ENCODE measurements around the gene POLR1C. TPM values are rescaled to one million over a fixed set of nuclear protein-coding genes. Genes with fewer than 3 reads are reported as not detected.

The POLR1C gene
- total and polyA plus RNA-seq, 4 donors = 10.8 to 24.3 (median 19.0) TPM

- Histone ChIP-seq H3K9ac (ENCODE audit: low read depth in 1 of 2, low read length in 2 of 2) (peak overlapping the region; percentile 92 to 97), H3K27ac (ENCODE audit: low read depth in 1 of 2, low read length in 2 of 2) (no peak overlapping the region), H3K36me3 (ENCODE audit: control insufficient read depth in 4 of 4, insufficient read depth in 3 of 4, low read depth in 1 of 4, low read length in 3 of 4) (peaks cover 7 to 40% (median 31%) of the 10 kb centered on the region in 4 donors), H3K4me1 (ENCODE audit: control insufficient read depth in 4 of 4, insufficient read depth in 4 of 4, low read length in 3 of 4) (peaks cover 7 to 30% (median 22%) of the 10 kb centered on the region in 4 donors), H3K27me3 (ENCODE audit: control insufficient read depth in 4 of 4, insufficient read depth in 4 of 4, low read length in 3 of 4) (no peaks in the 10 kb centered on the region), H3K9me3 (ENCODE audit: control insufficient read depth in 4 of 4, low read length in 3 of 4) (no peaks in the 10 kb centered on the region), H3K4me3 (ENCODE audit: low read depth in 1 of 3, low read length in 3 of 3) (peak overlapping the region; percentile 92 to 100 (median 99))
- DNase-seq (ENCODE audit: low spot score) = no peak
- WGBS = 79% methylated on average over 9 of the region's 9 CpGs
- TF ChIP-seq YY1 (IDR thresholded peaks at IDR 0.05) (no peak), FOXA1 (IDR thresholded peaks at IDR 0.05) (no peak), HNF4G (IDR thresholded peaks at IDR 0.05) (no peak), HNF4A (conservative IDR thresholded peaks at IDR 0.05) (no peak), RAD21 (IDR thresholded peaks at IDR 0.05) (no peak), JUND (IDR thresholded peaks at IDR 0.05) (no peak), FOXA2 (IDR thresholded peaks at IDR 0.05) (no peak), CTCF (IDR thresholded peaks at IDR 0.05; ENCODE audit: low read depth, low read length, missing input control) (no peak), TAF1 (conservative IDR thresholded peaks at IDR 0.05) (no peak), SP1 (IDR thresholded peaks at IDR 0.05) (no peak), MAX (IDR thresholded peaks at IDR 0.05) (no peak), GABPA (IDR thresholded peaks at IDR 0.05 in 1 of 2, conservative IDR thresholded peaks at IDR 0.05 in 1 of 2) (no peak)
Measured at GRCh38 chr6:43515808-43516207, 1.1 kb upstream of the POLR1C start.

GRCh38 chr6:43516367-43516696 is 557 bp upstream of the POLR1C start:
- no peak for DNase-seq (ENCODE audit: low spot score)
- TF ChIP-seq REST (IDR thresholded peaks at IDR 0.05) (no peak), SP1 (IDR thresholded peaks at IDR 0.05) (no peak), GABPA (IDR thresholded peaks at IDR 0.05 in 1 of 2, conservative IDR thresholded peaks at IDR 0.05 in 1 of 2) (no peak)
- Histone ChIP-seq H3K4me1 (ENCODE audit: control insufficient read depth in 4 of 4, insufficient read depth in 4 of 4, low read length in 3 of 4) (peaks cover 6 to 30% (median 22%) of the 10 kb centered on the region in 4 donors), H3K27me3 (ENCODE audit: control insufficient read depth in 4 of 4, insufficient read depth in 4 of 4, low read length in 3 of 4) (no peaks in the 10 kb centered on the region), H3K9me3 (ENCODE audit: control insufficient read depth in 4 of 4, low read length in 3 of 4) (no peaks in the 10 kb centered on the region), H3K27ac (ENCODE audit: low read depth in 1 of 2, low read length in 2 of 2) (peak overlapping the region; percentile 67 to 80), H3K4me3 (ENCODE audit: low read depth in 1 of 3, low read length in 3 of 3) (peak overlapping the region; percentile 92 to 100 (median 99)), H3K9ac (ENCODE audit: low read depth in 1 of 2, low read length in 2 of 2) (peak overlapping the region; percentile 92 to 97), H3K36me3 (ENCODE audit: control insufficient read depth in 4 of 4, insufficient read depth in 3 of 4, low read depth in 1 of 4, low read length in 3 of 4) (peaks cover 7 to 45% (median 35%) of the 10 kb centered on the region in 4 donors)
- WGBS = under 1% methylated on average over 10 of the region's 10 CpGs

All from liver (tissue), 9 donors.